Measurements from ENCODE around the gene VSIG2.
A peak's percentile ranks its signal among the peaks of the same experiment; 100 is the strongest.

VSIG2 gene

GRCh38 chr11:124746621-124747243 is 5.3 kb downstream of the VSIG2 start:
- peak; percentile 69 for DNase-seq (ENCODE audit: low read depth)
- H3K4me3 ChIP-seq (ENCODE audit: low read length): peak overlapping the region; percentile 81
- TF ChIP-seq CTCF (conservative IDR thresholded peaks at IDR 0.05; ENCODE audit: low read length): peak; percentile 63

- no peak for DNase-seq (ENCODE audit: low read depth)
- H3K4me3 ChIP-seq (ENCODE audit: low read length): peak overlapping the region; percentile 81
- TF ChIP-seq CTCF (conservative IDR thresholded peaks at IDR 0.05; ENCODE audit: low read length): peak; percentile 24
Observed at GRCh38 chr11:124745835-124746620, 6.0 kb downstream of the VSIG2 start.

- DNase-seq (ENCODE audit: low read depth): no peak
- no peak for TF ChIP-seq CTCF (conservative IDR thresholded peaks at IDR 0.05; ENCODE audit: low read length)
- H3K4me3 ChIP-seq (ENCODE audit: low read length): no peak overlapping the region
Observed at GRCh38 chr11:124745270-124745834, 6.7 kb downstream of the VSIG2 start.

GRCh38 chr11:124743050-124743449 is 9.0 kb downstream of the VSIG2 start:
- no peak for TF ChIP-seq CTCF (conservative IDR thresholded peaks at IDR 0.05; ENCODE audit: low read length)
- DNase-seq (ENCODE audit: low read depth): no peak
- H3K4me3 ChIP-seq (ENCODE audit: low read length): no peak overlapping the region

- no peak for TF ChIP-seq CTCF (conservative IDR thresholded peaks at IDR 0.05; ENCODE audit: low read length)
- H3K4me3 ChIP-seq (ENCODE audit: low read length): no peak overlapping the region
- no peak for DNase-seq (ENCODE audit: low read depth)
Observed at GRCh38 chr11:124742555-124742954, 9.5 kb downstream of the VSIG2 start.

- DNase-seq (ENCODE audit: low read depth): no peak
- TF ChIP-seq CTCF (conservative IDR thresholded peaks at IDR 0.05; ENCODE audit: low read length): peak; percentile 35
- peak overlapping the region; percentile 52 for H3K4me3 ChIP-seq (ENCODE audit: low read length)
Observed at GRCh38 chr11:124740277-124740882, 11.7 kb downstream of the VSIG2 start.
